Raji (cell line): ENCODE data around the gene SPOCD1.

ENCODE experiments used
- POLR2A ChIP-seq: IDR thresholded peaks from 2 replicates; pipeline ENCODE4 v1.6.1; 2011; ENCODE audit warnings: low read depth, low read length, control low read depth; ENCODE audit not compliant: insufficient read depth

SPOCD1 gene

DNA sequence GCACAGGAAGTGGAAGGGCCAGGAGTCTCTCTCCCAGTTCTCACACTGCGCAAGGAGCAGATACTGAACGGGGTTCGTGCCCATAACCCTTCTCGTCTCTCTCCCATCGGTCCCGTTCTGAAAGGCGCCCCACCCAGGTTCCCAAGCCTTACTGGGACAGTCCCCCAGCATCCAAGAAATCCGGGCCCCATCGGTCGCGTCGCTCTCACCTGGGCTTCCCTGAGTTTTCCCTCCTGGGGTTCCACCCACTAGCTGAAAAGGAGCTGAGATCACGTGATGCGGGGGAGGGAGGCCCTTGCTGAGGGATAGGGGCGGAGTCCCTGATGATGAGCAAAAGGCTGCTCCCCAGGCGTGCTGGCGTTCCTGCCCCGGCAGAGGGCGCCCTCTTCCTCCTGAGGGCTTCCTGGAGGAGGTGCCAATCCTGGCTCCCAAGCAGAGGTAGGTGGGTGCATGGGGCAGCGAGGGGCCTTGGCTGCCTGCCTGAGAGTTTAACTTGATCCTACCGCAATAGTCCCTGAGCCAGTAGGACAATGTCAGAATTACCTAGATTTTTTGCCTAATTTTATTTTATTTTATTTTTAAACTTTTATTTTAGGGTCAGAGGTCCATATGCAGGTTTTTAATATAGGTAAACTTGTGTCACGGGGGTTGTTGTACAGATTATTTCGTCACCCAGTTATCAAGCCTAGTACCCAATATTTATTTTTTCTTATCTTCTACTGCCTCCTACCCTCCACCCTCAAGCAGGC lies at the start of gene SPOCD1:
Gene SPOCD1, minus strand, starts transcription at position 271 of the 749 bp plus-strand sequence. CDS start 689 bp downstream, outside the sequence.
- TF ChIP-seq POLR2A = no peak

- no peak for TF ChIP-seq POLR2A
Measured at GRCh38 chr1:31862071-31862470, 46.2 kb upstream of the SPOCD1 start.

- TF ChIP-seq POLR2A = no peak
Measured at GRCh38 chr1:31861346-31861745, 45.5 kb upstream of the SPOCD1 start.

DNA sequence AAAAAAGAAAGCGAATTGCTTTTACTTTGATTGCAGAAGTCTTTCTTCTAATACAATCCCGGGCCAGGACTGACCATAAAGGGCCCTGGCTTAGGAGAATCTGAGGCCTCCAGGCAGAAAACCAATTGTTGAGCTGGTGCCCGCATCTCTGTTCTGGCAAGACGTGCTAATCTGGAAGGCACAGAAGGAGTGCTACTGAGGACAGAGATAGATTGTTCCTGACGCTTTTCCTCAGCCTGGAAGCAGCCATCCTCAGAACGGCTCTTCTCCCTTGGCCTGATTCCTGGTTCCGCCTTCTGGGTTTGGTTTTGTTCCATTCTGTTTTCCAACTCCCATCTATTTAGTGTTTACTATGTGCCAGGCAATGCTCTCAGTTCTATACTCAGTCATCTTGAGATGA lies 44.8 kb upstream of the SPOCD1 start:
- no peak for TF ChIP-seq POLR2A

- TF ChIP-seq POLR2A = no peak
Measured at GRCh38 chr1:31859719-31860118, 43.9 kb upstream of the SPOCD1 start.

- TF ChIP-seq POLR2A = no peak
Measured at GRCh38 chr1:31859044-31859443, 43.2 kb upstream of the SPOCD1 start.

DNA sequence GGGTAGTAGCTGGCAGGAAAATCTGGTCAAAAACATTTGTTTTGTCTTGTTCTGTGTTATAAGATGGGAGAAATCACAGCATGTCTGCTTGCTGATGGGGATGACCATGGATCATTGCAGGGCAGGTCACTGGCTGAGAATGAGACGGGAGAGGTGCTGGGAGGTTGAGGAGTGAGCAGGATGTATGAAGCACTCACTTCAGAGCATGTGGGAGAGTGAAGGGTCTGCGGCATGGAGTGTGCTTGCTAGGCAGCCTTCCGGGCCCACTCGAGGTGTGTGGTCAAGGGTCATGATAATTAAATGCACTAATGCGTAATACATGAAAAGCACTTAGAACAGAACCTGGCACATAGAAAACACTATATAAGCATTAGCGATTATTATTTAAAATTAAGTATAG lies 42.0 kb upstream of the SPOCD1 start:
- no peak for TF ChIP-seq POLR2A

DNA sequence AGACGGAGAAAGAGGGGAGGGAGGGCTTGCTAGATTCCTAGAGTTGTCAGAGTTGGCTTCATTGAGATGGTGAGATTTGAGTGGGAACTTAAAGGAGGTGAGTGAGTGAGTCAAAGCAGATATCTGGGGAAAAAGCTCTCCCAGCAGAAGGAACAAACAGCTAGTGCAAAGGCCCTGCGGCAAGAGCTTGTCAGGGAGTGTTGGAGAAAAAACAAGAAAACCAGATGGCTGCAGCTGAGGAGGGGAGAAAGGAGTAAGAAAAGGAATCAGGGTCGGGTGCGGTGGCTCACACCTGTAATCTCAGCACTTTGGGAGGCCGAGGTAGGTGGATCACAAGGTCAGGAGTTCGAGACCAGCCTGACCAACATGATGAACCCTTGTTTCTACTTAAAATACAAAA lies 40.3 kb upstream of the SPOCD1 start:
- no peak for TF ChIP-seq POLR2A

DNA sequence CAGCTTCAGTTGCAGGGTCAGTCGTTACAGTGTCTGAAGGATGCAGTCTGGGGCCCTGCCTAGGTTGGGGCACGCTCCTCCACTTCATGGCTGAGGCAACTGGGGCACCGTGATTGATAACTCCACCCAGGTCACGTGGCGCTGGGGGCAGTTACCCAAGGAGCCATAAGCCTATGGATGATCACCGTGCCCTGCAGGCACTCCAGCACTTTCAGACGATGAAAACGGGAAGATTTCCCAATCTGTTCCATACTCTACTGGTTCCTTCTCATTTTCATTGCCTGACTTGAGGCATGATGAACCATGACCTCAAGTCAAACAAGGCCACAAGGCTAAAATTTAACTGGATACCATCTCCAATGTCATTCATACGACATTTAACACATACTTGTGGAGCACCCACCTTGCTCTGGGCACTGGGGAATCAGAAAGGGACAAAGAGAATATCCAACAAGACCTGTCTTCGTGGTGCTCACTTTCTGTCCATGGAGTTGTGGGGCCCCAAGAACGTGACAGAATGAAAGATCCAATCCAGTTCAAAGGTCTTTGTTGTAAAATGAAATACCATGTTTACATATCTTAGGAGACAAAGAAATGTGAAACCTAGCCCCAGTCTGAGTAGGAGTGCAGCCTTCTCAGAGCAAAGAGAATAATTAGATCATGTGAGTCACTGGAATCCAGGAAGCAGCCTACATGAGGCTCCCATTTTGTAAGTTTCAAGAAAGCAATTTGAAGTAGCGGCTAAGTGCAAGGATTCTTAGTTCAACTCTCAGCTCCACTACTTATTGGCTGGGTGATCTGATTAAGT lies 39.4 kb upstream of the SPOCD1 start:
- TF ChIP-seq POLR2A = no peak

- no peak for TF ChIP-seq POLR2A
Measured at GRCh38 chr1:31849653-31850052, 33.8 kb upstream of the SPOCD1 start.

GRCh38 chr1:31848381-31848897 lies 32.6 kb upstream of the SPOCD1 start:
- TF ChIP-seq POLR2A = no peak

- no peak for TF ChIP-seq POLR2A
Measured at GRCh38 chr1:31846484-31846883, 30.7 kb upstream of the SPOCD1 start.

- TF ChIP-seq POLR2A = no peak
Measured at GRCh38 chr1:31843506-31843905, 27.7 kb upstream of the SPOCD1 start.

GRCh38 chr1:31839662-31840343 lies 24.0 kb upstream of the SPOCD1 start:
- no peak for TF ChIP-seq POLR2A

GRCh38 chr1:31837451-31838158 lies 21.8 kb upstream of the SPOCD1 start:
- no peak for TF ChIP-seq POLR2A
